HEK293T (cell line): ENCODE results near the gene SDHAF4.
"Not testable (repeated sequence)": the region's sequence is repeated elsewhere in the genome, so short reads cannot be mapped to it uniquely, and the experiment has no call there.

ENCODE experiments used
- CTCF ChIA-PET: fragments of 350-600 bp; formaldehyde crosslinking; extraction: SDS; loops from one replicate; lab custom pipeline; 2021; ENCODE audit warnings: antibody characterized with exemption, inconsistent platforms; lab: Yijun Ruan, JAX
- POLR2A ChIA-PET: fragments of 350-600 bp; formaldehyde crosslinking; extraction: SDS; loops from one replicate; lab custom pipeline; 2020; ENCODE audit warnings: antibody characterized with exemption, inconsistent platforms; lab: Yijun Ruan, JAX
- DNase-seq: peaks from one replicate; pipeline ENCODE4 v3.0.0; 2012; ENCODE audit warnings: mixed read lengths; ENCODE audit errors: extremely low spot score
- ARNT ChIP-seq: fragments of 450-650 bp; IDR thresholded peaks from 2 replicates; pipeline ENCODE4 v1.6.1; 2017; ENCODE audit warnings: mild to moderate bottlenecking
- BHLHE40 ChIP-seq: fragments of 450-650 bp; IDR thresholded peaks from 2 replicates; pipeline ENCODE4 v1.6.1; 2016; ENCODE audit warnings: mild to moderate bottlenecking, moderate library complexity, borderline replicate concordance
- CTBP1 ChIP-seq: fragments of 450-650 bp; IDR thresholded peaks from 2 replicates; pipeline ENCODE4 v1.6.1; 2016; ENCODE audit warnings: borderline replicate concordance
- ELF4 ChIP-seq: fragments of 450-650 bp; IDR thresholded peaks from 2 replicates; pipeline ENCODE4 v1.6.1; 2017; ENCODE audit warnings: antibody characterized with exemption
- FOXA1 ChIP-seq: fragments of 450-650 bp; IDR thresholded peaks from 2 replicates; pipeline ENCODE4 v1.6.1; 2016; ENCODE audit warnings: mild to moderate bottlenecking
- FOXK2 ChIP-seq: fragments of 450-650 bp; IDR thresholded peaks from 2 replicates; pipeline ENCODE4 v1.6.1; 2016; ENCODE audit warnings: mild to moderate bottlenecking
- FOXM1 ChIP-seq: fragments of 450-650 bp; IDR thresholded peaks from 2 replicates; pipeline ENCODE4 v1.6.1; 2017; ENCODE audit warnings: mild to moderate bottlenecking, borderline replicate concordance
- HDGF ChIP-seq: fragments of 450-650 bp; IDR thresholded peaks from 2 replicates; pipeline ENCODE4 v1.6.1; 2017; ENCODE audit warnings: antibody characterized with exemption, borderline replicate concordance
- L3MBTL2 ChIP-seq: fragments of 450-650 bp; conservative IDR thresholded peaks from 2 replicates; pipeline ENCODE4 v1.6.1; 2016; ENCODE audit warnings: mild to moderate bottlenecking
- LEF1 ChIP-seq: fragments of 450-650 bp; IDR thresholded peaks from 2 replicates; pipeline ENCODE4 v1.6.1; 2017; ENCODE audit warnings: mild to moderate bottlenecking, borderline replicate concordance
- NFRKB ChIP-seq: fragments of 450-650 bp; IDR thresholded peaks from 2 replicates; pipeline ENCODE4 v1.6.1; 2016; ENCODE audit warnings: mild to moderate bottlenecking, moderate library complexity
- SP1 ChIP-seq: fragments of 450-650 bp; IDR thresholded peaks from 2 replicates; pipeline ENCODE4 v1.6.1; 2017
- SUZ12 ChIP-seq: fragments of 450-650 bp; IDR thresholded peaks from 2 replicates; pipeline ENCODE4 v1.6.1; 2016; ENCODE audit warnings: mild to moderate bottlenecking
- TARDBP ChIP-seq: fragments of 450-650 bp; IDR thresholded peaks from 2 replicates; pipeline ENCODE4 v1.6.1; 2016
- ZNF384 ChIP-seq: fragments of 450-650 bp; IDR thresholded peaks from 2 replicates; pipeline ENCODE4 v1.6.1; 2016
- TF ChIP-seq, protein P1 (sequence below): fragments of 450-650 bp; IDR thresholded peaks from 2 replicates; pipeline ENCODE4 v1.6.1; 2016

SDHAF4 gene

DNA sequence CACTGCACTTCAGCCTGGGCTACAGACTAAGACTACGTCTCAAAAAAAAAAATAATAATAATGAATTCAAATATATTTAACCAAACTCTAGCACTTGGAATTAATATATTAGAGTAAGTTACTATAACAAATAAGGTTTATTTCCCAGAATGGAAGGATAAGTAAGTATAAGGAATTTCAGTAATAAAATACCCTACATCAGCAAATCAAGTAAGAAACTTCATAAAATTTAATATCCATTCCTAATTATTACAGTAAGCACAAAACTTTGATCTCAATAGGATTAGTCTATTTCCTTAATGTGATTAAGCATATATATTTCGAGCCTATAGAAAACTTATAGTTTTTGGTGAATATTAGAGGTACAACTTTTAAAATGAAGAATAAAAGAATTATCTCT lies 36.7 kb upstream of the SDHAF4 start:
- ChIA-PET CTCF (no interaction called here), POLR2A (no interaction called here)
- TF ChIP-seq FOXM1 (no peak), L3MBTL2 (no peak), CTBP1 (no peak), ARNT (no peak), HDGF (no peak), FOXA1 (no peak), LEF1 (no peak), SUZ12 (no peak), ZNF384 (no peak), BHLHE40 (no peak), TARDBP (no peak), SP1 (no peak)
- no peak for DNase-seq

DNA sequence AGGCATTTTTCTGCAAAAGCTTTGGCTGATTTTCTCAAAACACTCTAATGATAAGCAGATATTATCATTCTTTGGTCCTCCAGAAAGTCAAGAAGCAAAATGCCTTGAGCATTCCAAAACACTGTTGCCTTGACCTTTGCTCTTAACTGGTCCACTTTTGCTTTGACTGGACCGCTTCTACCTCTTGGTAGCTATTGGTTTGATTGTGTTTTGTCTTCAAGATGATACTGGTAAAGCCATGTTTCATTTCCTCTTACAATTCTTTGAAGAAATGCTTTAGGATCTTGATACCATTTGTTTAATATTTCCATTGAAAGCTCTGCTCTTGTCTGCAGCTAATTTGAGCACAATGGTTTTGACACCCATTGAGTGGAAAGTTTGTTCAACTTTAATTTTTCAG lies 35.6 kb upstream of the SDHAF4 start:
- no peak for TF ChIP-seq ELF4
- TF ChIP-seq, protein P1, sequence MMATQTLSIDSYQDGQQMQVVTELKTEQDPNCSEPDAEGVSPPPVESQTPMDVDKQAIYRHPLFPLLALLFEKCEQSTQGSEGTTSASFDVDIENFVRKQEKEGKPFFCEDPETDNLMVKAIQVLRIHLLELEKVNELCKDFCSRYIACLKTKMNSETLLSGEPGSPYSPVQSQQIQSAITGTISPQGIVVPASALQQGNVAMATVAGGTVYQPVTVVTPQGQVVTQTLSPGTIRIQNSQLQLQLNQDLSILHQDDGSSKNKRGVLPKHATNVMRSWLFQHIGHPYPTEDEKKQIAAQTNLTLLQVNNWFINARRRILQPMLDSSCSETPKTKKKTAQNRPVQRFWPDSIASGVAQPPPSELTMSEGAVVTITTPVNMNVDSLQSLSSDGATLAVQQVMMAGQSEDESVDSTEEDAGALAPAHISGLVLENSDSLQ = no peak
- no peak for TF ChIP-seq SUZ12
- POLR2A ChIA-PET = no interaction called here
- CTCF ChIA-PET = no interaction called here
- DNase-seq = no peak

DNA sequence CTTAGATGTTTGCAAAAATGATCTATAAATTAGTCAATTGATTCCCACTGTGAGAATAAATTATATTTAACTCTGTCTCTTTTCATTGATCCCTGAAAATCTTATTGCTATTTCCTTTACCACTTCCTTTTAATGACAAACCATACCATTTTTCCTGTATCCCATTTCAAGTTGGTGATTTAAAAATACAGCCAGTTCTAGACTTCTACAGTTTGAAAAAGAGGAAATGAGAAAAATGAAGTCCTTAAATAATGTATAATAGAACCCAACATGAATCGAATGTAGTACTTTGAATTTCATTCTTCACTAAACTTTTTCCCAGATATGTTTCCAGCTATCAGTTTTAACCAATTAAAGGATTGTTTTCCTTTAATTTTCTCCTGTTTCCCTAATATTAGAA lies 29.5 kb upstream of the SDHAF4 start:
- DNase-seq = no peak
- TF ChIP-seq TARDBP = no peak
- no peak for TF ChIP-seq CTBP1
- TF ChIP-seq FOXK2 = no peak
- no peak for TF ChIP-seq NFRKB
- no peak for TF ChIP-seq FOXM1
- no peak for TF ChIP-seq HDGF
- TF ChIP-seq L3MBTL2 = no peak
- TF ChIP-seq BHLHE40 = no peak
- TF ChIP-seq FOXA1 = no peak
- no peak for TF ChIP-seq SP1
- no peak for TF ChIP-seq ARNT
- ChIA-PET CTCF (no interaction called here), POLR2A (no interaction called here)

DNA sequence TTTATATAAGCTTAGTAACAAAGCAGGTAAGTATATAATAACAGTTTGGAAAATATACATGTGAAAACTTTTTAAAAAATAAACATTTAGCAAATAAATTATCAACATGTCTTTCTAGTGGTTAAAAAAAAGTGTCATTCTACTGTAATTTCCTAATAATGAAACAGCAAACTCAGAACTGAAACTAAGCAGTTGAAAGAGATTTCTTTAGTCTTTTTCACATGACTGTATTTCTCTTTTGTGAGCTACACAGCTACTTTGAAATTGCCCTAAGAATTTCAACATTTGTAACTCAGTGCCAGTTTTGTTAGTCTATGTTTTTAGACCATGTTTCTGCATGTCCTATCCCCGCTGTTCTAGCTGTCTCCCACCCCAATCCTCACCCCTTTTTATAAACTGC lies 28.4 kb upstream of the SDHAF4 start:
- no peak for TF ChIP-seq L3MBTL2
- ChIA-PET CTCF (no interaction called here), POLR2A (no interaction called here)
- DNase-seq = no peak

DNA sequence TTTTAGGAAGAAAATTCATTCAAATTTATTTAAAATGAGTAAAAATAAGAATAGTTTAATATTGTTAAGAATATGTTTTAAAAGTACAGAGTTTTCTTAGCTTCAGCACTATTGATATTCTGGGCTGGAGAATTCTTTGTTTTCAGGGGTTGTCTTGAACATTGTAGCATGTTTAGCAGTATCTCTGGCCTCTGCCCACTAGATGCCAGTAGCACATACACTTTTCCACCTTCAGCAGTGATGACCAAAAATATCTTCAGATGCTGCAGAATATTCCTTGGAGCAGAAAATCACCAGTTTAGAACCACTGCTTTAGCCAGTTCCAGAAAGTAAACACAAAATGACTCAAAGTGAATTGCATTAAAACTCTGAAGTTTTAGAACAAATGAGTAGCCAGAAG lies 19.4 kb upstream of the SDHAF4 start:
- POLR2A ChIA-PET = no interaction called here
- no peak for DNase-seq
- no peak for TF ChIP-seq TARDBP
- TF ChIP-seq BHLHE40 = no peak
- TF ChIP-seq SP1 = no peak
- no peak for TF ChIP-seq ZNF384
- no peak for TF ChIP-seq FOXK2
- TF ChIP-seq SUZ12 = no peak
- TF ChIP-seq LEF1 = no peak
- no peak for TF ChIP-seq ARNT
- no peak for TF ChIP-seq FOXM1
- no peak for TF ChIP-seq ELF4
- TF ChIP-seq NFRKB = no peak
- no peak for TF ChIP-seq FOXA1
- TF ChIP-seq CTBP1 = no peak
- TF ChIP-seq, protein P1 = no peak
- TF ChIP-seq HDGF = no peak
- CTCF ChIA-PET = interaction anchor here (2.2 kb wide), 1 partner anchor 140 kb away, joined by 5 read pairs; no protein-coding TSS in a partner anchor

DNA sequence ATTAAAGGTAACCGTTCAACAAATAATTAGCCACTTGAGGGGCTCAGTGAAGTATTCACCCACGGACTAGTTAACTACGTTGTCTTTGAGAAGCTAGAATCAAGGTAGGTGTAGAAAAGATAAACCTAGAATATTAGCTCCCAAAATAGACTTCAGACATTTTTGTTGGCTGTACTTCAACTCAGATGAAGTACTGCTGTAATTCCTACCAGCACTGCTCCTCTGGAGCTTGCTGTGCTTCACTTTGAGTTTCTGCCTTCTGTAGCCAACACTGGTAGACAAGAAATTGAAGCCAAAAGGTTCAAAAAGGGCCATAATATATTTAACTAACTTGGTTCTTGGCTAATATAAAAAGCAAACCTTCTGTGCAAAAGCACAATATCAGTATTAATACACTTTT lies 18.8 kb upstream of the SDHAF4 start:
- ChIA-PET CTCF (interaction anchor here (2.2 kb wide), 1 partner anchor 139 kb away, joined by 5 read pairs; no protein-coding TSS in a partner anchor), POLR2A (no interaction called here)
- no peak for TF ChIP-seq ELF4
- DNase-seq = no peak

DNA sequence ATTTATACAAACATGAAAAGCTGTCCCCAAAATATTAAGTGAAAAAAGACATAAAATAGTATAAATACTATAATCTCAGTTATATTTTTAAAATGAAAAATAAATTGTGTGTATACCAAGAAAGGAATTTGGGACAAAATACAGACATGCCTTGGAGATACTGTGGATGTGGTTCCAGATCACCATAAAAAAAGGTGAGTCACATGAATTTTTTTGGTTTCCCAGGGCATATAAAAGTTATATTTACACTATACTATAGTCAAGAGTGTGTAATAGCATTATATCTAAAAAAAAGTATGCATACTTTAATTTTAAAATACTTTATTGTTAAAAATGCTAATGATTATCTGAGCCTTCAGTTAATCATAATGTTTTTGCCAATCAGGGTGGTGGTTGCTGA lies 17.4 kb upstream of the SDHAF4 start:
- ChIA-PET POLR2A (no interaction called here), CTCF (interaction anchor here (2.2 kb wide), 1 partner anchor 138 kb away, joined by 5 read pairs; no protein-coding TSS in a partner anchor)
- TF ChIP-seq ZNF384 = no peak
- no peak for TF ChIP-seq CTBP1
- no peak for TF ChIP-seq HDGF
- no peak for TF ChIP-seq SP1
- no peak for TF ChIP-seq FOXK2
- TF ChIP-seq ARNT = no peak
- no peak for TF ChIP-seq FOXA1
- TF ChIP-seq FOXM1 = no peak
- TF ChIP-seq NFRKB = no peak
- no peak for DNase-seq

DNA sequence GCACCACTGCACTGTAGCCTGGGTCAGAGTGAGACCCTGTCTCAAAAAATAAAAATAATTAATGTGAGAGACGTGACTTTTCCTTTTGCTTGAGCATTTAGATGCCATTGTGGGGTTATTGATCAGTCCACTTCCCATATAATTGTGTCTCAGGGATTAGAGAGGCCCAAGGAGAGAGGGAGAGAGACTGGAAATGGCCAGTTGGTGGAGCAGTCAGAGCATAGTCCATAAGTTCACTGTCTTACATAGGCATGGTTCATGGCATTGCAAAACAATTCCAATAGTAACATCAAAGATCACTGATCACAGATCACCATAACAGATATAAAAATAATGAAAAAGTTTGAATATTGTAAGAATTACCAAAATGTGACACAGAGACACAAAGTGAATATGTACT lies 15.2 kb upstream of the SDHAF4 start:
- TF ChIP-seq TARDBP = no peak
- no peak for TF ChIP-seq ELF4
- TF ChIP-seq LEF1 = no peak
- TF ChIP-seq NFRKB = no peak
- TF ChIP-seq ARNT = no peak
- TF ChIP-seq ZNF384 = no peak
- TF ChIP-seq FOXM1 = no peak
- TF ChIP-seq SUZ12 = no peak
- TF ChIP-seq HDGF = no peak
- ChIA-PET POLR2A (no interaction called here), CTCF (no interaction called here)
- DNase-seq = no peak

DNA sequence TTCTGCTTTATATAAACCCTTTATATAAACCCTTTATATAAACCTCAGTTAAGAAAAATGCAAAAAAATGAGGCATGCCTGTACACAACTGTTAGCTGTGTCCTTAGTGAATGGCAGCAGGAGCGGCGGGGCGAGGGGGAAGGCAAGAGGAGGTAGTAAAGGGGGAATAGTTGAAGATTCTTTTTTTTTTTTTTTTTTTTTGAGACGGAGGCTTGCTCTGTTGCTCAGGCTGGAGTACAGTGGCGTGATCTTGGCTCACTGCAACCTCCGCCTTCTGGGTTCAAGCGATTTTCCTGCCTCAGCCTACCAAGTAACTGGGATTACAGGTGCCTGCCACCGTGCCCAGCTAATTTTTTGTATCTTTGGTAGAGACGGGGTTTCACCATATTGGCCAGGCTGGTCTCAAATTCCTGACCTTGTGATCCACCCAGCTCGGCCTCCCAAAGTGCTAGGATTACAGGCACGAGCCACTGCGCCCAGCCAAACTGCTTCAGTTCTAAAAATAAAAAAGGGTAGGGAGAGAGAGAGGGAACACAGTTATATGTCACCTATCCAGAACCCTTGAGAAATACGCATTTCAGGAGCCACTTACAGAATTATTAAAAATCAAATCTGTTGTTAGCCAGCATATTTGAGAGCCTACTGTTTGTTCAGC lies 14.3 kb upstream of the SDHAF4 start:
- CTCF ChIA-PET = interaction anchor here (0.6 kb wide), 1 partner anchor 135 kb away, joined by 3 read pairs; no protein-coding TSS in a partner anchor
- DNase-seq = not testable (repeated sequence)
- POLR2A ChIA-PET = interaction anchor here (1.4 kb wide), 1 partner anchor 14 kb away, joined by 6 read pairs; the partner anchor contains the start of gene SDHAF4
